OCI-LY3 (cell line): ENCODE results near the gene CMTM1.

Source experiments
- H2AFZ ChIP-seq: fragments of 200-600, 300-600 bp; shearing (Covaris generic); 2 replicates; pipeline ENCODE4 v1.6.0; 2014; ENCODE audit warnings: antibody characterized with exemption, low read depth, low read length
- H3K27ac ChIP-seq: fragments of 200-600, 300-600 bp; sonication (generic); 2 replicates; pipeline ENCODE4 v1.5.1; 2014; ENCODE audit warnings: mild to moderate bottlenecking, low read length, moderate library complexity, mixed read lengths
- H3K27me3 ChIP-seq: fragments of 200-600, 300-600 bp; sonication (generic); 2 replicates; pipeline ENCODE4 v1.6.1; 2014; ENCODE audit warnings: low read depth, low read length, mixed read lengths
- H3K36me3 ChIP-seq: fragments of 200-600, 300-600 bp; sonication (generic); replicated peaks from 2 replicates; pipeline ENCODE3; 2014; ENCODE audit warnings: low read depth, low read length, mixed read lengths
- H3K4me1 ChIP-seq: fragments of 300-600, 200-600 bp; sonication (generic); 2 replicates; pipeline ENCODE4 v1.6.1; 2014; ENCODE audit warnings: low read length, mixed read lengths
- H3K4me2 ChIP-seq: fragments of 200-600, 300-600 bp; sonication (generic); 2 replicates; pipeline ENCODE4 v1.6.1; 2014; ENCODE audit warnings: low read length, mixed read lengths
- H3K4me3 ChIP-seq: fragments of 300-600, 200-600 bp; sonication (generic); 2 replicates; pipeline ENCODE4 v1.5.1; 2014; ENCODE audit warnings: antibody characterized with exemption, mild to moderate bottlenecking, low read length, moderate library complexity
- H3K79me2 ChIP-seq: fragments of 300-600, 200-600 bp; shearing (Covaris generic); 2 replicates; pipeline ENCODE4 v1.6.1; 2014; ENCODE audit warnings: mild to moderate bottlenecking, low read length, mixed read lengths
- H3K9ac ChIP-seq: fragments of 300-600, 200-600 bp; shearing (Covaris generic); 2 replicates; pipeline ENCODE4 v1.6.0; 2014; ENCODE audit warnings: mild to moderate bottlenecking, low read length, moderate library complexity
- H3K9me3 ChIP-seq: fragments of 200-600, 300-600 bp; shearing (Covaris generic); 2 replicates; pipeline ENCODE4 v1.6.1; 2014; ENCODE audit warnings: low read length, mixed read lengths; ENCODE audit not compliant: insufficient read depth
- H4K20me1 ChIP-seq: fragments of 200-600, 300-600 bp; sonication (generic); 2 replicates; pipeline ENCODE4 v1.6.1; 2016; ENCODE audit warnings: low read length, mixed read lengths; ENCODE audit not compliant: insufficient read depth
- EZH2phosphoT487 ChIP-seq: fragments of 200-600 bp; shearing (Covaris generic); IDR thresholded peaks from 2 replicates; pipeline ENCODE4 v1.6.1; 2018; ENCODE audit warnings: antibody characterized with exemption, mixed run types, low read depth
- TF ChIP-seq, protein P1 (sequence below): fragments of 200-600, 300-600 bp; sonication (generic); IDR thresholded peaks from 2 replicates; pipeline ENCODE4 v1.5.1; 2014; ENCODE audit warnings: antibody characterized with exemption, low read length, low read depth

CMTM1 gene

DNA sequence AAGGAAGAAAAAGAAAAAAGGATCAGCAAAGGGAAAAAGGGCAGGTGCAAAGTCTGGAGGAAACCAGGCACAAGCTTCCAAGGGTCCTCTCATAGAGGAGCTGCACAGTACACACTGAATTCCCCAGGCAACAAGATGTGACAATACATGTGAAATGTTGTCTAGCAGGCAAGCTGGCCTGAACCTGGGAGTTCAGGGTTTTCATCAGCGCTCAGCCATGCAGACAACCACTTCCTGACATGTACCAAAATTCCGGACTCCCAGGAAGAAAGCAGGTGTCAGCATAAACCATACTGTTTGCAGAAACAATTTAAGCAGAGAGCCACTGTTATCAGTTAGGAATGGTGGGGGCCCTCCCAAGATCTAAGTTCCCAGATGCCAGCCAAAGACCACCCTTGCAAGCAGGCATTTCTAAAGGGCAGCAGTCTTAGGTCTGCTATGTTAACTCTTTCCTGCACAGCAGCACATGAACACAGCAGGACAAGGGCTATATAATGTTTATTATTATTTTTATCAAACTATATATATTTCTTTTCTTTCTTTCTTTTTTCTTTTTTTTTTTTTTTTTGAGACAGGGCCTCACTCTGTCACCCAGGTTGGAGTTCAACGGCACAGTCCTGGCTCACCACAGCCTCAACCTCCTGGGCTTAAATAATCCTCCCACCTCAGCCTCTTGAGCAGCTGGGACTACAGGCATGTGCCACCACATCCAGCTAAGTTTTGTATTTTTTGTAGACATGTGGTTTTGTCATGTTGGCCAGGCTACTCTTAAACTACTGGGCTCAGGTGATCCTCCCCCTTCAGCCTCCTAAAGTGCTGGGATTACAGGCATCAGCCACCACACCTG is 26.4 kb upstream of the CMTM1 start:
- H3K36me3 ChIP-seq, result no peaks in the 10 kb centered on the region
- H3K4me2 ChIP-seq, result peak overlapping the region; percentile 1; the same call in 1 of the 2 replicates
- no peaks in the 10 kb centered on the region for H3K79me2 ChIP-seq
- H3K4me3 ChIP-seq, result no peak overlapping the region
- H3K27me3 ChIP-seq, result no peaks in the 10 kb centered on the region
- no peaks in the 10 kb centered on the region for H3K9me3 ChIP-seq
- no peak for TF ChIP-seq EZH2phosphoT487
- TF ChIP-seq, protein P1, sequence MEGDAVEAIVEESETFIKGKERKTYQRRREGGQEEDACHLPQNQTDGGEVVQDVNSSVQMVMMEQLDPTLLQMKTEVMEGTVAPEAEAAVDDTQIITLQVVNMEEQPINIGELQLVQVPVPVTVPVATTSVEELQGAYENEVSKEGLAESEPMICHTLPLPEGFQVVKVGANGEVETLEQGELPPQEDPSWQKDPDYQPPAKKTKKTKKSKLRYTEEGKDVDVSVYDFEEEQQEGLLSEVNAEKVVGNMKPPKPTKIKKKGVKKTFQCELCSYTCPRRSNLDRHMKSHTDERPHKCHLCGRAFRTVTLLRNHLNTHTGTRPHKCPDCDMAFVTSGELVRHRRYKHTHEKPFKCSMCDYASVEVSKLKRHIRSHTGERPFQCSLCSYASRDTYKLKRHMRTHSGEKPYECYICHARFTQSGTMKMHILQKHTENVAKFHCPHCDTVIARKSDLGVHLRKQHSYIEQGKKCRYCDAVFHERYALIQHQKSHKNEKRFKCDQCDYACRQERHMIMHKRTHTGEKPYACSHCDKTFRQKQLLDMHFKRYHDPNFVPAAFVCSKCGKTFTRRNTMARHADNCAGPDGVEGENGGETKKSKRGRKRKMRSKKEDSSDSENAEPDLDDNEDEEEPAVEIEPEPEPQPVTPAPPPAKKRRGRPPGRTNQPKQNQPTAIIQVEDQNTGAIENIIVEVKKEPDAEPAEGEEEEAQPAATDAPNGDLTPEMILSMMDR, result no peak
- H3K4me1 ChIP-seq, result peaks cover 5% of the 10 kb centered on the region
- H3K27ac ChIP-seq, result no peak overlapping the region
- no peaks in the 10 kb centered on the region for H4K20me1 ChIP-seq
- no peak overlapping the region for H3K9ac ChIP-seq
- H2AFZ ChIP-seq, result no peak overlapping the region

DNA sequence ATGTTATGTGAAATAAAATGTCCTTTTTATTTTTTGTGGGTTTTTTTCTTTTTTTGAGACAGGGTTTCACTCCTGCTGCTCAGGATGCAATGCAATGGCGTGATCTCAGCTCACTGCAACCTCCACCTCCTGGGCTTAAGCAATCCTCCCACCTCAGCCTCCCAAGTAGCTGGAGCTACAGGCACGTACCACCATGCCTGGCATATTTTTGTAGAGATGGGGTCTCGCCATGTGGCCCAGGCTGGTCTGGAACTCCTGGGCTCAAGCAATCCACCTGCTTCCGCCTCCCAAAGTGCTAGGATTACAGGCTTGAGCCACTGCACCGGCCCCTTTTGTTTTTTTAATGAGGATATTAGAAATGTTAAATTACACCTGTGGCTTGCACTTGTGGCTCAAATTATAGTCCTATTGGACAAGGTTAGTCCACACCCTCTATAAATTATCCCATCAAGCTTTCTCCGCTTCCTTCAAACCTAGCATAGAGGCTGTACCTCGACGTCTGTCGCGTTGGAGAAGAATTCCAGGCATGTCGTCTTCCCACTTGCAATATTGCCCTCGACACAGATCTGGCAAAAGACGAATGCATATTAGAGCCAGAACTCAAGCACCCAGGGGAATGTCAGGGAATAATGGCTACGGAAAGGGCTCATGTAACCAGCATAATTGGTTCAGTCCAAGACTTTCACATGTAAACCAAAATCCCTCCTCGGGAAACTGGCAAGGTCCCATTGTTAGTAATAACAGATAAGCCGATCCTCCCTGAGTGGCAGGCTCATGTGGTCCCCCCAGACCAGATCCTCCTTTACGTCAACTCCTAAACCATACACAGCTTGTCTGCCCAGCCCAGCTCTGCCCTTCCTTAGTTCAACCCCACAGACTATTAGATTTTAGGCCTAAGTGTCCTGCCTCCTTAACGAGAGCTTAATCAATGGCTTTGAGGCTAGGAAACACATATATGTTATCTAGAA is 24.6 kb upstream of the CMTM1 start:
- Histone ChIP-seq H3K27me3 (no peaks in the 10 kb centered on the region), H3K9ac (no peak overlapping the region), H3K4me1 (peaks cover 8% of the 10 kb centered on the region), H3K27ac (no peak overlapping the region), H3K4me3 (no peak overlapping the region), H2AFZ (no peak overlapping the region), H3K36me3 (no peaks in the 10 kb centered on the region), H4K20me1 (no peaks in the 10 kb centered on the region), H3K79me2 (no peaks in the 10 kb centered on the region), H3K9me3 (no peaks in the 10 kb centered on the region), H3K4me2 (no peak overlapping the region)
- TF ChIP-seq EZH2phosphoT487, result no peak

DNA sequence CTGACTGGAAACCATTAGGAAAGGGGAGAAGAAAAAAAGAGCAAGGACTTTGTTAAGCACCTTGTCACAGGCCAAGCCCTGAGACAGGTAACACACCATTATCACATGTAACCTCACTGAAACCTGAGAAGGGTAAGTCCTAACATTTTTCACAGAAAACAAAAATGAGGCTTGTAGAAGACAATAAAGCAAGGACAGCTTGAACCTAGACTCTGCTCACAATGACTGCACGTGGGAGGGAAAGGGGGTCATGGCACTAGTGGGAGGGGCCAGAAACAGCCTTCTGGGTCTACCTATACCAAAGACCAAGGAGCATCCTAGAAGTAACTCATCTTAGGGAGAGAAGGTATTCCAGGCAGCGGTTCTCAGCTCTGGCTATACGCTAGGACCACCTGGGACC is 23.8 kb upstream of the CMTM1 start:
- H4K20me1 ChIP-seq, result no peaks in the 10 kb centered on the region
- H3K36me3 ChIP-seq, result no peaks in the 10 kb centered on the region
- peaks cover 8% of the 10 kb centered on the region for H3K4me1 ChIP-seq
- no peak overlapping the region for H3K4me3 ChIP-seq
- H3K27me3 ChIP-seq, result no peaks in the 10 kb centered on the region
- no peaks in the 10 kb centered on the region for H3K9me3 ChIP-seq
- no peak overlapping the region for H3K27ac ChIP-seq
- H3K79me2 ChIP-seq, result no peaks in the 10 kb centered on the region
- H3K9ac ChIP-seq, result no peak overlapping the region
- no peak overlapping the region for H3K4me2 ChIP-seq
- H2AFZ ChIP-seq, result no peak overlapping the region
- TF ChIP-seq, protein P1, result no peak
- no peak for TF ChIP-seq EZH2phosphoT487

DNA sequence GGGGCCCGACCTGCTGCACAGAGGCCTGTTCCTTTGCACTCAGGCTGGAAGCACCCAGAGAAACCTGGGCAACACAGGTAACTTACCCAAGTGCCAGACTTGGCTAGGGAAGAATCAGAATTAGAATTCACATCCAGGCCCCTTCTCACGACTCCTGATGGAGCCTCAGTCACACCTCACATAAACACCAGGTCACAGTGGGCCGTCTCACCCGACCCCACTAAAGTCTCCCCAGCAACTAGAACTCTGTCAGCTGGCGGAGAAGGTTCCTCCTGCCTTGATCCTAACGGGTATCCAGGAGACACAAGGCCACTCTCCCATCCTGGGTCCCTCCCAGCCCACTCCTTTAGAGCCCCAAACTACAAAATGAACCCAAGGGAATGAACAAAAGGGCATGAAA is 22.7 kb upstream of the CMTM1 start:
- Histone ChIP-seq H3K27ac (no peak overlapping the region; the same call in 1 of the 2 replicates), H3K4me1 (peaks cover 8% of the 10 kb centered on the region), H3K79me2 (no peaks in the 10 kb centered on the region), H3K27me3 (no peaks in the 10 kb centered on the region), H3K4me2 (no peak overlapping the region), H3K9ac (no peak overlapping the region), H3K4me3 (no peak overlapping the region), H4K20me1 (no peaks in the 10 kb centered on the region), H3K36me3 (no peaks in the 10 kb centered on the region), H2AFZ (no peak overlapping the region), H3K9me3 (no peaks in the 10 kb centered on the region)
- TF ChIP-seq EZH2phosphoT487, result no peak
- TF ChIP-seq, protein P1, result no peak
